ENCODE data around the gene DOK6. TPM values are rescaled to one million over a fixed set of nuclear protein-coding genes. Genes with fewer than 3 reads are reported as not detected.

DOK6 gene
- total RNA-seq, 1 experiment from 2014 or later = not detected

DNA sequence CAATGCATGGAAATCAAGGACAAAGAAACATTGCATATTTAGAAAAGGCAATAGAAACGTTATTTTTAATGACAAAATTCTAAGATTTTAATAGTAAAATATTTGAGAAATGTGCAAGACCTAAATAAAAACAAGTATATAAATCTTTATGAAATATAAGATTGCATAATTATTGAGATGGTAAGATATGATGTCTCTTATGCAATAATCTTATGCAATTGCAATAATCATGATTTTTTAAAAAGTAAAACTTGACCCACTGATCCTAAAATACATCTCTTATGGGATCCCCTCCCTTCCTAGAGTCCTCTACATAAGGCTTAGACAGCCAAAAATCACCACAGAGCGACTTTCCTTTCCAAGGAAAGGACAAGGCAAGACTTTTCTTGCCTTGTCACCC lies 249.0 kb downstream of the DOK6 start:
- POLR2A ChIA-PET (ENCODE audit: unreplicated experiment) = no interaction called here
- Histone ChIP-seq H3K9ac (ENCODE audit: low read length) (no peak overlapping the region), H3K9me2 (replicated peaks; ENCODE audit: low read length) (no peaks in the 10 kb centered on the region), H2AFZ (ENCODE audit: low read length) (no peak overlapping the region), H3K4me2 (ENCODE audit: low read length) (no peak overlapping the region), H3F3A (ENCODE audit: low read length, unreplicated experiment) (no peaks in the 10 kb centered on the region), H3K27ac (ENCODE audit: low read length) (no peak overlapping the region), H3K36me3 (ENCODE audit: low read depth, low read length) (no peaks in the 10 kb centered on the region), H3K4me1 (ENCODE audit: insufficient read depth, low read length) (no peaks in the 10 kb centered on the region), H3K79me2 (ENCODE audit: low read length) (no peaks in the 10 kb centered on the region), H3K4me3 (ENCODE audit: low read length) (no peak overlapping the region), H3K9me3 (ENCODE audit: low read length) (no peaks in the 10 kb centered on the region), H3K27me3 (ENCODE audit: low read length) (peaks cover 21% of the 10 kb centered on the region), H4K20me1 (ENCODE audit: low read length) (no peaks in the 10 kb centered on the region)
- no TSS peak for BruUV-seq (replicated peaks)
- DNase-seq (no peak), ATAC-seq (no peak)
- intact Hi-C loops (cut with micrococcal nuclease) = no loop called here
- CTCF ChIA-PET = no interaction called here
- TF ChIP-seq EZH2 (IDR thresholded peaks at IDR 0.05; ENCODE audit: low read length, unreplicated experiment) (no peak), EZH2phosphoT487 (IDR thresholded peaks at IDR 0.05; ENCODE audit: borderline replicate concordance, low read length) (no peak), CTCF (conservative IDR thresholded peaks at IDR 0.05; ENCODE audit: low read depth, low read length) (no peak)

DNA sequence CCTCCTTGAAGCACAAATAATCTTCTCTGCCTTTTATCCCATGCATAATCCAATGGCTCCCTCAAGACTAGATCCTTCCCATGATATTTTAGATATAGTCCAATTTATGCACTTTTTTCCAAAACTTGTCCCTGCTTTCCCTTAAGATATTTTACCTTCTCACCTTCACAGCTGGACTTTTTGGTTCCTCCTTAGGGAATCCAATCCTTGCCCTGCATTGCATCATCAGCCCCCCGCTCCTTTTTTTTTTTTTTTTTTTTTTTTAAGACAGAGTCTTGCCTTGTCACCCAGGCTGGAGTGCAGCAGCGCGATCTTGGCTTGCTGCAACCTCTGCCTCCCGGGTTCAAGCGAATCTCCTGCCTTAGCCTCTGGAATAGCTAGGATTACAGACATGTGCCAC lies 250.6 kb downstream of the DOK6 start:
- no peaks in the 10 kb centered on the region for H3K4me1 ChIP-seq (ENCODE audit: insufficient read depth, low read length)
- H3K27ac ChIP-seq (ENCODE audit: low read length) = no peak overlapping the region
- no peak for DNase-seq
- no peaks in the 10 kb centered on the region for H3K9me3 ChIP-seq (ENCODE audit: low read length)
- no peaks in the 10 kb centered on the region for H3K36me3 ChIP-seq (ENCODE audit: low read depth, low read length)
- POLR2A ChIA-PET (ENCODE audit: unreplicated experiment) = no interaction called here
- TF ChIP-seq EZH2phosphoT487 (IDR thresholded peaks at IDR 0.05; ENCODE audit: borderline replicate concordance, low read length) (no peak), EZH2 (IDR thresholded peaks at IDR 0.05; ENCODE audit: low read length, unreplicated experiment) (no peak), CTCF (conservative IDR thresholded peaks at IDR 0.05; ENCODE audit: low read depth, low read length) (no peak)
- H2AFZ ChIP-seq (ENCODE audit: low read length) = no peak overlapping the region
- ATAC-seq = no peak
- no peaks in the 10 kb centered on the region for H4K20me1 ChIP-seq (ENCODE audit: low read length)
- H3K27me3 ChIP-seq (ENCODE audit: low read length) = peaks cover 21% of the 10 kb centered on the region
- H3K4me2 ChIP-seq (ENCODE audit: low read length) = no peak overlapping the region
- no peaks in the 10 kb centered on the region for H3K79me2 ChIP-seq (ENCODE audit: low read length)
- H3F3A ChIP-seq (ENCODE audit: low read length, unreplicated experiment) = no peaks in the 10 kb centered on the region
- H3K9me2 ChIP-seq (replicated peaks; ENCODE audit: low read length) = no peaks in the 10 kb centered on the region
- no peak overlapping the region for H3K4me3 ChIP-seq (ENCODE audit: low read length)
- no TSS peak for BruUV-seq (replicated peaks)
- no peak overlapping the region for H3K9ac ChIP-seq (ENCODE audit: low read length)
- CTCF ChIA-PET = no interaction called here
- intact Hi-C loops (cut with micrococcal nuclease) = no loop called here

- no TSS peak for BruUV-seq (replicated peaks)
- Histone ChIP-seq H3K9me2 (replicated peaks; ENCODE audit: low read length) (no peaks in the 10 kb centered on the region), H3K27ac (ENCODE audit: low read length) (no peak overlapping the region), H3K9me3 (ENCODE audit: low read length) (no peaks in the 10 kb centered on the region), H3K79me2 (ENCODE audit: low read length) (no peaks in the 10 kb centered on the region), H3F3A (ENCODE audit: low read length, unreplicated experiment) (no peaks in the 10 kb centered on the region), H3K4me1 (ENCODE audit: insufficient read depth, low read length) (no peaks in the 10 kb centered on the region), H4K20me1 (ENCODE audit: low read length) (no peaks in the 10 kb centered on the region), H3K4me3 (ENCODE audit: low read length) (no peak overlapping the region), H3K27me3 (ENCODE audit: low read length) (peaks cover 24% of the 10 kb centered on the region), H3K36me3 (ENCODE audit: low read depth, low read length) (no peaks in the 10 kb centered on the region), H3K4me2 (ENCODE audit: low read length) (no peak overlapping the region), H3K9ac (ENCODE audit: low read length) (no peak overlapping the region), H2AFZ (ENCODE audit: low read length) (no peak overlapping the region)
- DNase-seq = no peak
- ChIA-PET POLR2A (ENCODE audit: unreplicated experiment) (no interaction called here), CTCF (no interaction called here)
- ATAC-seq = no peak
- intact Hi-C loops (cut with micrococcal nuclease) = no loop called here
- no peak for TF ChIP-seq CTCF (conservative IDR thresholded peaks at IDR 0.05; ENCODE audit: low read depth, low read length)
- no peak for TF ChIP-seq EZH2phosphoT487 (IDR thresholded peaks at IDR 0.05; ENCODE audit: borderline replicate concordance, low read length)
These were observed 255.1 kb downstream of the DOK6 start for GRCh38 chr18:69655816-69656215.
